IPS-18a (cell line): ENCODE data around the gene TNNI3K.
A peak's percentile ranks its signal among the peaks of the same experiment; 100 is the strongest.

Experiments
- H3K27ac ChIP-seq: one replicate; pipeline ENCODE4 v1.5.1; 2013; ENCODE audit warnings: low read length
- H3K27me3 ChIP-seq: one replicate; pipeline ENCODE4 v1.6.1; 2013; ENCODE audit warnings: mild to moderate bottlenecking, low read length; ENCODE audit not compliant: control insufficient read depth, insufficient read depth
- H3K36me3 ChIP-seq: one replicate; pipeline ENCODE4 v1.6.1; 2013; ENCODE audit warnings: low read depth, low read length; ENCODE audit not compliant: control insufficient read depth
- H3K4me1 ChIP-seq: one replicate; pipeline ENCODE4 v1.6.1; 2013; ENCODE audit warnings: low read depth, low read length; ENCODE audit not compliant: control insufficient read depth
- H3K4me3 ChIP-seq: one replicate; pipeline ENCODE4 v1.5.1; 2013; ENCODE audit warnings: low read length
- H3K9ac ChIP-seq: one replicate; pipeline ENCODE4 v1.6.1; 2013; ENCODE audit warnings: mild to moderate bottlenecking, low read length, moderate library complexity
- H3K9me3 ChIP-seq: one replicate; pipeline ENCODE4 v1.6.1; 2013; ENCODE audit warnings: low read depth, low read length; ENCODE audit not compliant: control insufficient read depth

TNNI3K gene, protein sequence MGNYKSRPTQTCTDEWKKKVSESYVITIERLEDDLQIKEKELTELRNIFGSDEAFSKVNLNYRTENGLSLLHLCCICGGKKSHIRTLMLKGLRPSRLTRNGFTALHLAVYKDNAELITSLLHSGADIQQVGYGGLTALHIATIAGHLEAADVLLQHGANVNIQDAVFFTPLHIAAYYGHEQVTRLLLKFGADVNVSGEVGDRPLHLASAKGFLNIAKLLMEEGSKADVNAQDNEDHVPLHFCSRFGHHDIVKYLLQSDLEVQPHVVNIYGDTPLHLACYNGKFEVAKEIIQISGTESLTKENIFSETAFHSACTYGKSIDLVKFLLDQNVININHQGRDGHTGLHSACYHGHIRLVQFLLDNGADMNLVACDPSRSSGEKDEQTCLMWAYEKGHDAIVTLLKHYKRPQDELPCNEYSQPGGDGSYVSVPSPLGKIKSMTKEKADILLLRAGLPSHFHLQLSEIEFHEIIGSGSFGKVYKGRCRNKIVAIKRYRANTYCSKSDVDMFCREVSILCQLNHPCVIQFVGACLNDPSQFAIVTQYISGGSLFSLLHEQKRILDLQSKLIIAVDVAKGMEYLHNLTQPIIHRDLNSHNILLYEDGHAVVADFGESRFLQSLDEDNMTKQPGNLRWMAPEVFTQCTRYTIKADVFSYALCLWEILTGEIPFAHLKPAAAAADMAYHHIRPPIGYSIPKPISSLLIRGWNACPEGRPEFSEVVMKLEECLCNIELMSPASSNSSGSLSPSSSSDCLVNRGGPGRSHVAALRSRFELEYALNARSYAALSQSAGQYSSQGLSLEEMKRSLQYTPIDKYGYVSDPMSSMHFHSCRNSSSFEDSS

DNA sequence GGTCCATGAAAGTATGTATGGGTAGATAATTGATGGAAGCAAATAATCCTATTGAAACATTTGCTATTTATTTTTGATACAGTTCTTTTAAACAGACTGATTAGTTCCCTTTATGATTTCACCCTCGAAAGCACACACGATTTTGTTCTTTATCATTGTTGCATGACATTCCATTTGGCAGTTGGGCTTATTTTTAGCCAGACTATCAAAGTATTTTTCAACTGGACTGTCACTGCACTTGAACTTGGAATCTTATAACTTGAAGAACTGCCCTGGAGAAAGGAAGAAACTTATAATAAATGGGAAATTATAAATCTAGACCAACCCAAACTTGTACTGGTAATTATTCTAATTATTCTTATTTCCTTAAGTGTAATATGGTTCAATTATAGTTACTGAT lies at the start of gene TNNI3K:
Gene TNNI3K (plus strand): TSS at position 235 of the 400 bp plus-strand sequence. CDS start 65 bp downstream, at position 300.
- H3K36me3 ChIP-seq, result no peaks in the 10 kb centered on the region
- H3K4me3 ChIP-seq, result no peak within 1 kb of the TSS
- H3K9me3 ChIP-seq, result no peaks in the 10 kb centered on the region
- no peak within 1 kb of the TSS for H3K27ac ChIP-seq
- no peaks in the 10 kb centered on the region for H3K4me1 ChIP-seq
- no peaks in the 10 kb centered on the region for H3K27me3 ChIP-seq
- no peak within 1 kb of the TSS for H3K9ac ChIP-seq

GRCh38 chr1:74193908-74194307 lies 41.3 kb upstream of the TNNI3K start:
- H3K4me3 ChIP-seq, result no peak overlapping the region
- H3K27ac ChIP-seq, result no peak overlapping the region
- H3K9me3 ChIP-seq, result no peaks in the 10 kb centered on the region
- no peaks in the 10 kb centered on the region for H3K4me1 ChIP-seq
- no peaks in the 10 kb centered on the region for H3K36me3 ChIP-seq
- no peak overlapping the region for H3K9ac ChIP-seq
- no peaks in the 10 kb centered on the region for H3K27me3 ChIP-seq

DNA sequence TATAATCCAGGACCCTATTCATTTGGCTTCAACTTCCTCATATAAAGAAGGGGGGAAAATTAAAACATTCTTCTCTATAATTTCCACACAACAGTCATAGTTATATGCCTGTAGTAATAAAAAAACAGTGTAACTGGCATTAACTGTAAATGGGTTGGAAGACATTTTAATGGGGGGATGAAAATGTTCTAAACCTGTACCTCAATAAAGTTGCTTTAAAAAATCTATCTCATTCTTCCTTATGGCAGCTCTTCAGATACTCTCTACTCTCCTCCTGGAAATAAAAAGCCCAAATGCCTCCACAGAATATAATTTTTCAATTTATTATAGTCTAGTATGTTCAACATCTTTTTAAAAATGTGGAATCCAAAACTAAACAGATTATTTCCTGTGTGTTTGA lies 39.8 kb upstream of the TNNI3K start:
- H3K9me3 ChIP-seq, result no peaks in the 10 kb centered on the region
- no peaks in the 10 kb centered on the region for H3K36me3 ChIP-seq
- no peaks in the 10 kb centered on the region for H3K4me1 ChIP-seq
- H3K27ac ChIP-seq, result no peak overlapping the region
- no peak overlapping the region for H3K4me3 ChIP-seq
- no peaks in the 10 kb centered on the region for H3K27me3 ChIP-seq
- no peak overlapping the region for H3K9ac ChIP-seq

- Histone ChIP-seq H3K36me3 (no peaks in the 10 kb centered on the region), H3K4me1 (no peaks in the 10 kb centered on the region), H3K27ac (no peak overlapping the region), H3K9ac (peak overlapping the region; percentile 48), H3K4me3 (no peak overlapping the region), H3K9me3 (no peaks in the 10 kb centered on the region), H3K27me3 (no peaks in the 10 kb centered on the region)
Measured at GRCh38 chr1:74197255-74197654, 37.9 kb upstream of the TNNI3K start.

GRCh38 chr1:74197657-74198552 lies 37.3 kb upstream of the TNNI3K start, which contains the start of the genes FPGT and LRRIQ3:
Gene FPGT (plus strand): TSS chr1:74198242. CDS start chr1:74198279, 37 bp downstream.
Gene LRRIQ3 (minus strand): TSS chr1:74198176. CDS start chr1:74183684, 14,492 bp downstream.
- no peaks in the 10 kb centered on the region for H3K36me3 ChIP-seq
- H3K9ac ChIP-seq, result peak within 1 kb of the TSS; percentile 67
- peak within 1 kb of the TSS; percentile 75 for H3K27ac ChIP-seq

DNA sequence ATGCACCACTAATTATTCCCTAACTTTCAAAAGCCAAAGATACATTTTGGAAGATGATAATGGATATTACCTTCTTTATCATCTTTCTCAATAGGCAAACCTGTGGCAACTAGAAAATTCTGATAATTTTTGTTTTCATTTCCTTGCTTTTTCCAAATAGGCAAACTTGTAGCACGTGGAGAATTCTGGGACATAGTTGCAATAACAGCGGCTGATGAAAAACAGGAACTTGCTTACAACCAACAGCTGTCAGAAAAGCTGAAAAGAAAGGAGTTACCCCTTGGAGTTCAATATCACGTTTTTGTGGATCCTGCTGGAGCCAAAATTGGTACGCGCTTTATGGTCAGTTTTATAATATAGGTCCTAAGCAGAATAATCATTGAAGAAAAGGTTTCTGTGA lies 35.7 kb upstream of the TNNI3K start:
- H3K27me3 ChIP-seq, result no peaks in the 10 kb centered on the region
- no peak overlapping the region for H3K9ac ChIP-seq
- no peaks in the 10 kb centered on the region for H3K36me3 ChIP-seq
- no peaks in the 10 kb centered on the region for H3K4me1 ChIP-seq
- H3K27ac ChIP-seq, result no peak overlapping the region
- H3K4me3 ChIP-seq, result no peak overlapping the region
- H3K9me3 ChIP-seq, result no peaks in the 10 kb centered on the region

More at GRCh38 chr1:74197657-74198552, 37.3 kb upstream of the TNNI3K start, which contains the start of the genes FPGT and LRRIQ3:
- H3K4me1 ChIP-seq, result no peaks in the 10 kb centered on the region
- peak within 1 kb of the TSS; percentile 84 for H3K4me3 ChIP-seq
- no peaks in the 10 kb centered on the region for H3K27me3 ChIP-seq
- no peaks in the 10 kb centered on the region for H3K9me3 ChIP-seq

- Histone ChIP-seq H3K4me1 (no peaks in the 10 kb centered on the region), H3K27me3 (no peaks in the 10 kb centered on the region), H3K9ac (no peak overlapping the region), H3K27ac (no peak overlapping the region), H3K4me3 (no peak overlapping the region), H3K36me3 (no peaks in the 10 kb centered on the region), H3K9me3 (no peaks in the 10 kb centered on the region)
Measured at GRCh38 chr1:74205266-74205665, 29.9 kb upstream of the TNNI3K start.

- Histone ChIP-seq H3K9ac (no peak overlapping the region), H3K4me1 (no peaks in the 10 kb centered on the region), H3K4me3 (no peak overlapping the region), H3K27ac (no peak overlapping the region), H3K9me3 (no peaks in the 10 kb centered on the region), H3K36me3 (no peaks in the 10 kb centered on the region), H3K27me3 (no peaks in the 10 kb centered on the region)
Measured at GRCh38 chr1:74215229-74215628, 20.0 kb upstream of the TNNI3K start.

DNA sequence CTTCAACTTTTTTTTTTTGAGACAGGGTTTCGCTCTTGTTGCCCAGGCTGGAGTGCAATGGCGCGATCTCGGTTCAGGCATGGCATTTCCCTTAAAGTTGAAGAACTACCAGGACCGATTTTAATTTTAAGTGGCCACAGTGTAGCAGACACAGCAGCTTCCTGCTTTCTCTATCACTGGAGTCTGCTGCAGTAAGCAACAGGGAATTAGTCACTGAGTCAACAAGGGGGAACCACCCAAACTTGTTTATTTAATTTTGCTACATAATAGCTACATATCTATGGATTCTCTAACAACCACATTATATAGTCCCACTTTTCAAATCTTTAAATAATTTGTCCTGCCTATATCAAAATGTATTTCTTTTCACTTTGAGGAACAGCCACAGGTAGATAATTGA lies 12.5 kb upstream of the TNNI3K start:
- no peak overlapping the region for H3K9ac ChIP-seq
- H3K27me3 ChIP-seq, result no peaks in the 10 kb centered on the region
- H3K4me3 ChIP-seq, result no peak overlapping the region
- no peaks in the 10 kb centered on the region for H3K9me3 ChIP-seq
- H3K4me1 ChIP-seq, result no peaks in the 10 kb centered on the region
- H3K27ac ChIP-seq, result no peak overlapping the region
- H3K36me3 ChIP-seq, result no peaks in the 10 kb centered on the region

DNA sequence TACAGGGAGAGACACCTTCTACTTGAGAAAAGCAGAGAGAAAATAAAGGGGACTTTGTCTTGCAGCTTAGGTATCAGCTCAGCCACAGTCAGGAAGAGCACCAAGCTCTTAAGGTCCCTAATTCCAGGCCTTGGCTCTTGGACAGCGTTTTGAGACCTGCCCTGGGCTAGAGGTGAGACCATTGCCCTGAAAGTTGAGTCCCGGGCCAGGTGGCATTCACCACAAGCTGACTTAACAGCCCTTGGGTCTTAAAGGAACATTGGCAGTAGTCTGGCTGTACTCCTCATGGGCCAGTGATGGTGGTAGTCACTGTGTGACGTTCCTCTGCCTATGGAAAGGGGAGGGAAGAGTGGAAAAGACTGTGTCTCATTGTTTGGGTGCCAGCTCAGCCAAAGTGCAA lies 11.7 kb upstream of the TNNI3K start:
- Histone ChIP-seq H3K27ac (no peak overlapping the region), H3K9me3 (peaks cover 3% of the 10 kb centered on the region), H3K9ac (no peak overlapping the region), H3K27me3 (no peaks in the 10 kb centered on the region), H3K36me3 (no peaks in the 10 kb centered on the region), H3K4me1 (no peaks in the 10 kb centered on the region), H3K4me3 (no peak overlapping the region)

- Histone ChIP-seq H3K4me3 (no peak overlapping the region), H3K27ac (no peak overlapping the region), H3K36me3 (no peaks in the 10 kb centered on the region), H3K4me1 (no peaks in the 10 kb centered on the region), H3K27me3 (no peaks in the 10 kb centered on the region), H3K9ac (no peak overlapping the region), H3K9me3 (no peaks in the 10 kb centered on the region)
Measured at GRCh38 chr1:74236440-74236839, 1.3 kb downstream of the TNNI3K start.
